Natural killer cell (primary cell): Measurements from ENCODE around the gene FGF11. TPM values are rescaled to one million over a fixed set of nuclear protein-coding genes. Genes with fewer than 3 reads are reported as not detected.

ENCODE experiments used
- ATAC-seq, 3 donors: fragments of 150-1000 bp in 2 of 3; fragments of 200-7000 bp in 1 of 3; cut with Tn5 transposase; 1 replicate in 1 of 3; 2 replicates in 2 of 3; pipeline ENCODE4 v1.10.0; 2021; ENCODE audit warnings: mild to moderate bottlenecking in 2 of 3, moderate library complexity in 2 of 3
- DNase-seq, 2 donors: peaks; one replicate each; pipeline versions ENCODE4 v3.0.0 to v3.0.0-alpha.2; 2013 to 2021; ENCODE audit warnings: mixed read lengths in 1 of 2
- H3K27ac ChIP-seq: one replicate; pipeline ENCODE4 v1.5.1; 2013; ENCODE audit warnings: mild to moderate bottlenecking, low read length
- H3K27me3 ChIP-seq: one replicate; pipeline ENCODE4 v1.6.1; 2013; ENCODE audit warnings: low read length; ENCODE audit not compliant: control insufficient read depth, insufficient read depth
- H3K36me3 ChIP-seq: one replicate; pipeline ENCODE4 v1.6.1; 2013; ENCODE audit warnings: low read length; ENCODE audit not compliant: control insufficient read depth, insufficient read depth
- H3K4me1 ChIP-seq: one replicate; pipeline ENCODE4 v1.6.1; 2013; ENCODE audit warnings: low read length; ENCODE audit not compliant: control insufficient read depth, insufficient read depth
- H3K4me3 ChIP-seq: one replicate; pipeline ENCODE4 v1.5.1; 2013; ENCODE audit warnings: low read length
- H3K9me3 ChIP-seq: one replicate; pipeline ENCODE4 v1.6.1; 2013; ENCODE audit warnings: low read length; ENCODE audit not compliant: control insufficient read depth, insufficient read depth
- H3K27ac Mint-ChIP-seq, 2 donors: one replicate each; pipeline ENCODE4 v1.8.0; 2022; ENCODE audit warnings: mild to moderate bottlenecking in 2 of 2, mixed read lengths in 2 of 2, moderate library complexity in 1 of 2
- H3K27me3 Mint-ChIP-seq, 2 donors: one replicate each; pipeline ENCODE4 v1.8.0; 2022; ENCODE audit warnings: low read depth in 2 of 2, mixed read lengths in 2 of 2
- H3K36me3 Mint-ChIP-seq: one replicate; pipeline ENCODE4 v1.8.0; 2022; ENCODE audit warnings: mixed read lengths
- H3K4me1 Mint-ChIP-seq, 2 donors: one replicate each; pipeline ENCODE4 v1.8.0; 2022; ENCODE audit warnings: mixed read lengths in 2 of 2
- H3K4me3 Mint-ChIP-seq: one replicate; pipeline ENCODE4 v1.8.0; 2022; ENCODE audit warnings: mild to moderate bottlenecking, moderate library complexity, mixed read lengths
- H3K9me3 Mint-ChIP-seq, 2 donors: one replicate each; pipeline ENCODE4 v1.8.0; 2022; ENCODE audit warnings: mixed read lengths in 2 of 2
- WGBS: methylation state at CpG from one replicate; pipeline ENCODE4 v1.1.7; 2013; ENCODE audit warnings: missing lambda C conversion rate; ENCODE audit not compliant: insufficient coverage; 5-methylcytosine and 5-hydroxymethylcytosine counted together
- intact Hi-C: fragments of 100-400 bp; cut with micrococcal nuclease; formaldehyde crosslinking; loops from one replicate; pipeline ENCODE4 v1.14.2; 2022
- total RNA-seq, 4 donors: library from RNA; stranded (reverse); fragments of 120-200 nt in 1 of 4; gene quantifications; one replicate each; pipeline versions ENCODE4 v1.2.3 to v1.2.4, GENCODE V29; 2013 to 2022
- TF ChIP-seq, protein P1 (sequence below): fragments of 200-600 bp; IDR thresholded peaks from one replicate; pipeline ENCODE4 v1.8.0; 2022; ENCODE audit warnings: antibody characterized with exemption

Gene FGF11
- total RNA-seq, 3 donors from 2014 or later (not counting 1 experiment from before 2014, with no cell fraction given), result 1.2 to 4.2 (median 1.9) TPM

DNA sequence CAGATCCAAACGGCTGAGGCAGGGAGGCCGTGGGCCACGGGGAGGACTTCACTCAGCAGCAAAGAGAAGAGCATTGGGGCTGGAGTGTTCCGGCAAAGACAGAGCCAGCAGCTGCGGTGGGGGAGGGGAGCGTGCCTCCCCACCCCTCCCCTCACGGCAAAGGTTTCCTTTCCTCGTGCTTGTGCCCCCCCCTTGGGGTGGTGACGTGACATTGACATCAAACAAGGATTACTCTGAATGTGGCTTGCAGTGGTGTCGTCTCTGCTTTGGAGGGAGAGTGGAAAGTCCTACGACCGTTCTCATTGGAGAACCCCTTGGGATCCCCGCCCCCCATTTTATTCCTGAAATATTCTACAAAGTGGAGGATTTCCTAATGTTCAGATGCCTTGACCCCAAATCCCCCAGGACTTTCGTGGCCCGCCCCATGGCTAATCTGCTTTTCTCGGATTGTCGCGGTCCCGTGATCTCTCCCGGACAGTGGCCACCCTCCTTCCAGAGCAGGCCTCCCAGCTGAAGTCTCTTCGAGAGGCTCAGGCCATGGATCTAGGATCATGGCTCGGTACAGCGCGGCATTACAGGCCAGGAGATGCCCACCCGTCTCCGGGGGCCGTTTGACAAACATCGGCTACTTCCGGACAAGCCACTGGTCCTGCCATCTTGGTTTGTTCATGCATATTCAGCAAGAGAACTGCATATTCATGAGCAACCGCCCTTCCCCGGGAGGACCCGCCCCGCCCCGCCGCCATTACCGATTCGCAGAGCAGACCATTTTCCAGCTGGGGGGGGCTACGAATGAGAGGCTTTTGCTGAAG lies 44.1 kb downstream of the FGF11 start:
- Mint-ChIP-seq H3K27ac (peak overlapping the region; percentile 100), H3K27me3 (no peaks in the 10 kb centered on the region), H3K9me3 (no peaks in the 10 kb centered on the region), H3K4me3 (peak overlapping the region; percentile 100), H3K4me1 (peaks cover 68 to 81% of the 10 kb centered on the region in 2 donors), H3K36me3 (no peaks in the 10 kb centered on the region)
- Histone ChIP-seq H3K36me3 (no peaks in the 10 kb centered on the region), H3K27ac (peak overlapping the region; percentile 96), H3K27me3 (no peaks in the 10 kb centered on the region), H3K4me1 (peaks cover 53% of the 10 kb centered on the region), H3K9me3 (no peaks in the 10 kb centered on the region), H3K4me3 (peak overlapping the region; percentile 81)
- intact Hi-C loops, result loop anchor here (1.0 to 5.0 kb wide), 8 partner anchors 27 to 359 kb away; partner anchors contain the start of genes CTDNEP1, EIF5A, ELP5 and SENP3
- peak; percentile 56 to 76 (median 60) for ATAC-seq
- TF ChIP-seq, protein P1, sequence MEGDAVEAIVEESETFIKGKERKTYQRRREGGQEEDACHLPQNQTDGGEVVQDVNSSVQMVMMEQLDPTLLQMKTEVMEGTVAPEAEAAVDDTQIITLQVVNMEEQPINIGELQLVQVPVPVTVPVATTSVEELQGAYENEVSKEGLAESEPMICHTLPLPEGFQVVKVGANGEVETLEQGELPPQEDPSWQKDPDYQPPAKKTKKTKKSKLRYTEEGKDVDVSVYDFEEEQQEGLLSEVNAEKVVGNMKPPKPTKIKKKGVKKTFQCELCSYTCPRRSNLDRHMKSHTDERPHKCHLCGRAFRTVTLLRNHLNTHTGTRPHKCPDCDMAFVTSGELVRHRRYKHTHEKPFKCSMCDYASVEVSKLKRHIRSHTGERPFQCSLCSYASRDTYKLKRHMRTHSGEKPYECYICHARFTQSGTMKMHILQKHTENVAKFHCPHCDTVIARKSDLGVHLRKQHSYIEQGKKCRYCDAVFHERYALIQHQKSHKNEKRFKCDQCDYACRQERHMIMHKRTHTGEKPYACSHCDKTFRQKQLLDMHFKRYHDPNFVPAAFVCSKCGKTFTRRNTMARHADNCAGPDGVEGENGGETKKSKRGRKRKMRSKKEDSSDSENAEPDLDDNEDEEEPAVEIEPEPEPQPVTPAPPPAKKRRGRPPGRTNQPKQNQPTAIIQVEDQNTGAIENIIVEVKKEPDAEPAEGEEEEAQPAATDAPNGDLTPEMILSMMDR, result no peak
- WGBS, result under 1% methylated on average over 31 of the region's 38 CpGs
- DNase-seq, result peak; percentile 92 to 97

DNA sequence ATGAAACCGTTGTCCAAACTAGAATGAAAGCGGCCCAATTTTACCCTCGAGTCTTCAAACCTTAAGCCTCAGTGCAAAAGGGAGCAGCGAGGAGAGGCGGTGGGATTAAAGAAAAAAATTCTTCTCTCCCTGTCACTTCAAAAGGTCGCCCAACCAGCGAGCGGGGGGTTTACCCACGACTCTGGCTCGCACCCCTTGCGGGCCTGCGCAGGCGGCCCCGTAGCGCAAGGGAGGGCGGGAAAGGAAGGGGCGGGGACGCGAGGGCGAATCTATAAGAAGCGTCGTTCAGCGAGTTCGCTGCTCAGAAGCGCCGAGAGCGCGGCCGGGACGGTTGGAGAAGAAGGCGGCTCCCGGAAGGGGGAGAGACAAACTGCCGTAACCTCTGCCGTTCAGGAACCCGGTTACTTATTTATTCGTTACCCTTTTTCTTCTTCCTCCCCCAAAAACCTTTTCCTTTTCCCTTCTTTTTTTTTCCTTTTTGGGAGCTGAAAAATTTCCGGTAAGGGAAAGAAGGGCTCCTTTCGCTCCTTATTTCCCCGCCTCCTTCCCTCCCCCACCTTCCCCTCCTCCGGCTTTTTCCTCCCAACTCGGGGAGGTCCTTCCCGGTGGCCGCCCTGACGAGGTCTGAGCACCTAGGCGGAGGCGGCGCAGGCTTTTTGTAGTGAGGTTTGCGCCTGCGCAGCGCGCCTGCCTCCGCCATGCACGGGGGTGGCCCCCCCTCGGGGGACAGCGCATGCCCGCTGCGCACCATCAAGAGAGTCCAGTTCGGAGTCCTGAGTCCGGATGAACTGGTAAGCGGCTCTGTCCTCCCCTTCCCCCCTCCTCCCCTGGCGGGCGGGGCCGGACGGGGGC lies 45.0 kb downstream of the FGF11 start, which contains the start of gene POLR2A:
Gene POLR2A, plus strand, starts transcription at position 300 of the 852 bp plus-strand sequence.
- Histone ChIP-seq H3K9me3 (no peaks in the 10 kb centered on the region), H3K27ac (peak within 1 kb of the TSS; percentile 96), H3K4me3 (peak within 1 kb of the TSS; percentile 81), H3K36me3 (no peaks in the 10 kb centered on the region), H3K27me3 (no peaks in the 10 kb centered on the region), H3K4me1 (peaks cover 50% of the 10 kb centered on the region)
- Mint-ChIP-seq H3K4me1 (peaks cover 72 to 84% of the 10 kb centered on the region in 2 donors), H3K27me3 (no peaks in the 10 kb centered on the region), H3K4me3 (peak within 1 kb of the TSS; percentile 100), H3K9me3 (no peaks in the 10 kb centered on the region), H3K27ac (peak within 1 kb of the TSS; percentile 100), H3K36me3 (no peaks in the 10 kb centered on the region)
- 0% methylated on average over 55 of the region's 64 CpGs for WGBS
- ATAC-seq (peak; percentile 63 to 83 (median 66)), DNase-seq (peak; percentile 99)
- intact Hi-C loops, result loop anchor here (1.0 to 5.0 kb wide), 8 partner anchors 28 to 358 kb away; partner anchors contain the start of genes CTDNEP1, EIF5A, ELP5 and SENP3
- TF ChIP-seq, protein P1, result no peak

DNA sequence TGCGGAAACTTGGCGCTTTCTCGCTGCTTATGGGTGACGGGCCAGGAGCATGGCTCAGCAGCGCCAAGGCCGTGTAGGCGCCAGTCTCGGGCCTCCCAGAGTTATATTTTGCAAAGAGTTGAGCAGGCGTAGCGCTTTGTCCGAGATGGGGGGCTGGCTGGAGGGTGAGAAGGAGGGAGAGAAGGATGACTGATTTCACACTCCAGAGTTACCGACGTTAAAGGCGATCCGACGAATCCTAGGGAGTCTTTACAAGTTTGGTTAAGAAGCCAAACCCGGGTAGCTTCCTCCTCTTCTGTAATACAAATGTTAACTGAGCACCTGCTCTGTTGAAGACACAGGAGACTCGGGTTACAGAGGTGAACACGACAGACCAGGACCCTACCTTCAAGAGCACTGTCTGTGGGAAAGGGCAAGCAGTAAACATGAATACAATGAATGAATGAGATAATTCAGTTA lies 45.6 kb downstream of the FGF11 start:
- DNase-seq (no peak), ATAC-seq (no peak)
- H3K36me3 ChIP-seq, result no peaks in the 10 kb centered on the region
- H3K36me3 Mint-ChIP-seq, result no peaks in the 10 kb centered on the region
- H3K4me1 ChIP-seq, result peaks cover 51% of the 10 kb centered on the region
- no peaks in the 10 kb centered on the region for H3K27me3 Mint-ChIP-seq
- intact Hi-C loops, result loop anchor here (1.0 to 5.0 kb wide), 8 partner anchors 29 to 357 kb away; partner anchors contain the start of genes CTDNEP1, EIF5A, ELP5 and SENP3
- H3K4me1 Mint-ChIP-seq, result peaks cover 72 to 83% of the 10 kb centered on the region in 2 donors
- peak overlapping the region; percentile 100 for H3K27ac Mint-ChIP-seq
- H3K9me3 Mint-ChIP-seq, result no peaks in the 10 kb centered on the region
- 0% methylated on average over 19 of the region's 19 CpGs for WGBS
- no peaks in the 10 kb centered on the region for H3K9me3 ChIP-seq
- H3K4me3 ChIP-seq, result peak overlapping the region; percentile 64
- H3K27me3 ChIP-seq, result no peaks in the 10 kb centered on the region
- TF ChIP-seq, protein P1, result no peak
- peak overlapping the region; percentile 52 for H3K27ac ChIP-seq
- peak overlapping the region; percentile 100 for H3K4me3 Mint-ChIP-seq
